ENCODE results near the gene ZC3H10.

The ZC3H10 gene

DNA sequence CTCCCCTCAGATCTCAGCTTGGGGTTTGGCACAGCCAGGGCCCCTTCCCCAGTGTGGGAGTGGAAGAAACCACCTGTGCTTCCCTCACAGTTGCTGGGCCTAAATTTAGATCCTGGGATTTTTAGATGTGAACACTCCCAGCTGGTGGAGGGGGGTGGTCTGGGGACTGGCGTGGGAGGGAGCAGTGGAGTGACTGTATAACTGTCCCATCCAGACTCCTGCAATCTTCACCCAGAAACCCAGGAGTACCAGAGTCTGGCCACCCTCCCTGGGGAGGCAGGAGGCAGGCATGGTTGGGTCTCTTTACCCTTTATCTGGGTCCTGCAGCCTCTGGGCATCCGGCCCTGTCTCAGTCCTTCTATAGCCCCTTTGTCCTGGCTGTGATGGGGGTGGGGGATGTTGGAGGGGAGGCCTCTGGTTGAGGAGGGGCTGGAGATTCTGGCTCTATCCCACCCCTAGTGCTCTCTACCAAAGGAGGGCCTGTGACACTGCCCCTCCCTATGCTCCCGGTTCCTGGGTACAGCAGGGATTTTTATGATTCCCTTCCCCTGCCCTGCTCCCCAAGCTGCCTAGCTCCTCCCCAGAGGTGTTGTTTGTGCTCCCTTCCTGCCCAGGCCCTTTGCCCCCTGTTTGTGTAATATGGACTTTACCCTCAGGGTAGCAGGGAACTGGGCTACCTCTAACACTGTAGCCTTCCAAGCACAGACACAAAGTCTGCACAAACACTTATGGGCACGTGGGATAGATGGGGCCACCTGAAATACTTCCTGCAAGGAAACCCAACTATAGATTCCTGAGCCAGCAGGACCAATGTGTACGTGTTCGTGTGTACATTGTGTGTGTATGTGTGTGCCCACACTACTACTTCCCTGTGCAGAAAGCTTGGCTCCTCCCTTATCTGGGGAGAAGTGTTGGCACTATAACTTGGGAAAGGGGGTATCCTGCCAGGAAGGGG lies 36.4 kb upstream of the ZC3H10 start:
- DNase-seq (ENCODE audit: low read depth, low spot score), result no peak
- Histone ChIP-seq H3K9me3 (ENCODE audit: control insufficient read depth, insufficient read depth, low read length) (no peaks in the 10 kb centered on the region), H3K36me3 (ENCODE audit: control insufficient read depth, insufficient read depth, low read length) (peaks cover 10% of the 10 kb centered on the region; the same call in 1 of the 2 replicates), H3K27me3 (ENCODE audit: control insufficient read depth, insufficient read depth, low read length) (no peaks in the 10 kb centered on the region), H3K4me1 (ENCODE audit: control insufficient read depth, insufficient read depth, low read length) (0 out of 2 replicates have a peak, but pooled peaks cover 2% of the 10 kb centered on the region), H3K27ac (ENCODE audit: low read length) (no peak overlapping the region), H3K4me3 (ENCODE audit: low read length) (no peak overlapping the region; the same call in 1 of the 2 replicates)
- WGBS (ENCODE audit: insufficient coverage, insufficient read length), result no CpG with 5 or more reads among the region's 6 CpGs

DNA sequence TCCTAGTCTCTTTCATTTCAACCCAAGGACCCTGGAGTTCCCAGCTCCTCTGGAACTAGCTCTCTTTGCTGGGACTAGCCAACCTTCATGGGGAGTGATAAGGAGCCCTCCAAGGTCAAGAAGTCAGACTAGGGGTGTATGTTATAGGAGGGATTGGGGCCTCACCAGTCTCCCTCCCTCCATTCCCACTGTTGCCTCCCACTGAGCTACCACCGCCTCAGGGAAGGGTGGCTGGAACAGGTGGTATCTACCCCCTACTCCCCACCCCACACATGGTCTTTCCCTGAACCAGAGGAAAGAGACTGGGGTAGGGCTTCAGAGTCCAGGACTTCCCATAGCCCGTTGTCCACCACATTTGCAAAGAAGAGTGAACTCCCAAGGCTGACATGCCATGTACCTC lies 35.7 kb upstream of the ZC3H10 start:
- no peaks in the 10 kb centered on the region for H3K27me3 ChIP-seq (ENCODE audit: control insufficient read depth, insufficient read depth, low read length)
- no peak overlapping the region for H3K27ac ChIP-seq (ENCODE audit: low read length)
- no CpG with 5 or more reads among the region's 2 CpGs for WGBS (ENCODE audit: insufficient coverage, insufficient read length)
- H3K36me3 ChIP-seq (ENCODE audit: control insufficient read depth, insufficient read depth, low read length), result peaks cover 13% of the 10 kb centered on the region; the same call in 1 of the 2 replicates
- H3K4me3 ChIP-seq (ENCODE audit: low read length), result no peak overlapping the region
- H3K9me3 ChIP-seq (ENCODE audit: control insufficient read depth, insufficient read depth, low read length), result no peaks in the 10 kb centered on the region
- 0 out of 2 replicates have a peak, but pooled peaks cover 2% of the 10 kb centered on the region for H3K4me1 ChIP-seq (ENCODE audit: control insufficient read depth, insufficient read depth, low read length)
- DNase-seq (ENCODE audit: low read depth, low spot score), result no peak

DNA sequence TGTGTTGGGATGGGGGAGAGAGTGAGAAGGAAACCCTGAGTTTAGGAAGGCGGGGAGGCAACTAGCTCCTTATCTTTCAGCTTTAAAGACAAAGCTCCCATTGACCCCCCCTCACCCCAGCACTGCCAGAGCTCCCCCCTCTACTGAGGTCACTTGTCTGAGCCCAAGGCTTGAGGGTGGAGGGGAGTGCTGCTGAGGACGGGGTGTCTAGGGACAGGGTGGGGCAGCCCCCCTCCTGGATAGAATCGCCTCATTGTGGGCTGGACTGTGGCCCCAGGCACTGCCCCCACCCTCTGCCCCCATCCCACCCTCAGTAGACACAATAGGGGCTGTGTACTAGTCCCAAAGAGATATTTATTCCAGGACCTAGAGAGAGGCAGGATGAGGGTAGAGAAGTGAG lies 35.1 kb upstream of the ZC3H10 start:
- no peaks in the 10 kb centered on the region for H3K27me3 ChIP-seq (ENCODE audit: control insufficient read depth, insufficient read depth, low read length)
- DNase-seq (ENCODE audit: low read depth, low spot score), result no peak
- H3K4me1 ChIP-seq (ENCODE audit: control insufficient read depth, insufficient read depth, low read length), result 0 out of 2 replicates have a peak, but pooled peaks cover 2% of the 10 kb centered on the region
- no peaks in the 10 kb centered on the region for H3K9me3 ChIP-seq (ENCODE audit: control insufficient read depth, insufficient read depth, low read length)
- WGBS (ENCODE audit: insufficient coverage, insufficient read length), result no CpG with 5 or more reads among the region's 3 CpGs
- peaks cover 19% of the 10 kb centered on the region; the same call in 1 of the 2 replicates for H3K36me3 ChIP-seq (ENCODE audit: control insufficient read depth, insufficient read depth, low read length)
- no peak overlapping the region for H3K4me3 ChIP-seq (ENCODE audit: low read length)
- no peak overlapping the region for H3K27ac ChIP-seq (ENCODE audit: low read length)

DNA sequence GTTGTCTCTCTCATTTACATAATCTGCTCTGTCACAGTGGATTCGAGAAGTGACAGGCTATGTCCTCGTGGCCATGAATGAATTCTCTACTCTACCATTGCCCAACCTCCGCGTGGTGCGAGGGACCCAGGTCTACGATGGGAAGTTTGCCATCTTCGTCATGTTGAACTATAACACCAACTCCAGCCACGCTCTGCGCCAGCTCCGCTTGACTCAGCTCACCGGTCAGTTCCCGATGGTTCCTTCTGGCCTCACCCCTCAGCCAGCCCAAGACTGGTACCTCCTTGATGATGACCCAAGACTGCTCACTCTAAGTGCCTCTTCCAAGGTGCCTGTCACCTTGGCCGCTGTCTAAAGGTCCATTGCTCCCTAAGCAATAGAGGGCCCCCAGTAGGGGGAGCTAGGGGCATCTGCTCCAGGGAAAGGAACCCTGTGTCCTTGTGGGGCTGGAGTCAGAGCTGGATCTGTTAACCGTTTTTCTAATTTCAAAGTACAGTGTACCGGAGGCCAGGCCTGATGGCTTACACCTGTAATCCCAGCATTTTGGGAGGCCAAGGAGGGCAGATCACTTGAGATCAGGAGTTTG lies 33.0 kb upstream of the ZC3H10 start:
- Histone ChIP-seq H3K4me3 (ENCODE audit: low read length) (no peak overlapping the region), H3K4me1 (ENCODE audit: control insufficient read depth, insufficient read depth, low read length) (0 out of 2 replicates have a peak, but pooled peaks cover 2% of the 10 kb centered on the region), H3K27me3 (ENCODE audit: control insufficient read depth, insufficient read depth, low read length) (no peaks in the 10 kb centered on the region), H3K27ac (ENCODE audit: low read length) (no peak overlapping the region), H3K9me3 (ENCODE audit: control insufficient read depth, insufficient read depth, low read length) (no peaks in the 10 kb centered on the region), H3K36me3 (ENCODE audit: control insufficient read depth, insufficient read depth, low read length) (peaks cover 25% of the 10 kb centered on the region; the same call in 1 of the 2 replicates)
- WGBS (ENCODE audit: insufficient coverage, insufficient read length), result no CpG with 5 or more reads among the region's 15 CpGs
- no peak for DNase-seq (ENCODE audit: low read depth, low spot score)

DNA sequence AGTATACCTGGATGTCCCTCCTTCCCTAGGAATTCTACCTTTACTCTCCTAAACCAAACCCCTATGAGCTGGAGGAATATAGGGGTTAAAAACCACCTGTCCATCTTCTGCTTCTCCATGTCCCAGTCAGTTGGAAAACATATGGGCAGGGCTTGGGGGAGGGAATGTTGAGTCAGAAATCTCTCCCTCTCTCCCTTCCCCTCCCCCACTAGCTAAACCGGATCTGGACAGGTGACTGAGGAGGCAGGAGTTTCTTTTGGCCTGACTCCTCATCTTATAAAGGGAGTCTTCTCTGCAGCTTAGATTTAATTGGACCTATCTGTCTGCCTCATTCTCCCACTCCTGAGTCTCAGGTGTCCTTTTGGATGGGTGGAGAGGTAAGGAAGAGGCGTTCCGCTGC lies 32.0 kb upstream of the ZC3H10 start:
- H3K9me3 ChIP-seq (ENCODE audit: control insufficient read depth, insufficient read depth, low read length), result no peaks in the 10 kb centered on the region
- H3K27me3 ChIP-seq (ENCODE audit: control insufficient read depth, insufficient read depth, low read length), result no peaks in the 10 kb centered on the region
- no peak for DNase-seq (ENCODE audit: low read depth, low spot score)
- H3K27ac ChIP-seq (ENCODE audit: low read length), result no peak overlapping the region
- peaks cover 25% of the 10 kb centered on the region; the same call in 1 of the 2 replicates for H3K36me3 ChIP-seq (ENCODE audit: control insufficient read depth, insufficient read depth, low read length)
- H3K4me1 ChIP-seq (ENCODE audit: control insufficient read depth, insufficient read depth, low read length), result 0 out of 2 replicates have a peak, but pooled peaks cover 2% of the 10 kb centered on the region
- no peak overlapping the region for H3K4me3 ChIP-seq (ENCODE audit: low read length)
- WGBS (ENCODE audit: insufficient coverage, insufficient read length), result no CpG with 5 or more reads among the region's 3 CpGs

DNA sequence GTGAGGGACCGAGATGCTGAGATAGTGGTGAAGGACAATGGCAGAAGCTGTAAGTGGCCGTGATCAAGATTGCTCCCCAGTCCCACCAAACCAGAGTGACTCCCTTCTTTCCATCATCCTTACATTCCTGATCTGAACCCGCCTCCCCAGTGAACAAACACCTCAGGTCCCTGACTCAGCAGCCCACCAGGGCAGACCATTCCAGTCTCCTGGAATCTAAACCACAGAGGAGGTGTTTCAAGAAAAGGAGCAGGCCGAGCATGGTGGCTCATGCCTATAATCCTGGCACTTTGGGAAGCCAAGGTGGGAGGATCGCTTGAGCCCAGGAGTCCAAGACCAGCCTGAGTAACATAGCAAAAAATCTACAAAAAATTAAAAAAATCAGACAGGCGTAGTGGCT lies 31.5 kb upstream of the ZC3H10 start:
- Histone ChIP-seq H3K4me1 (ENCODE audit: control insufficient read depth, insufficient read depth, low read length) (no peaks in the 10 kb centered on the region), H3K27me3 (ENCODE audit: control insufficient read depth, insufficient read depth, low read length) (no peaks in the 10 kb centered on the region), H3K27ac (ENCODE audit: low read length) (no peak overlapping the region), H3K36me3 (ENCODE audit: control insufficient read depth, insufficient read depth, low read length) (peaks cover 25% of the 10 kb centered on the region; the same call in 1 of the 2 replicates), H3K4me3 (ENCODE audit: low read length) (no peak overlapping the region), H3K9me3 (ENCODE audit: control insufficient read depth, insufficient read depth, low read length) (no peaks in the 10 kb centered on the region)
- no peak for DNase-seq (ENCODE audit: low read depth, low spot score)
- WGBS (ENCODE audit: insufficient coverage, insufficient read length), result no CpG with 5 or more reads among the region's 6 CpGs

DNA sequence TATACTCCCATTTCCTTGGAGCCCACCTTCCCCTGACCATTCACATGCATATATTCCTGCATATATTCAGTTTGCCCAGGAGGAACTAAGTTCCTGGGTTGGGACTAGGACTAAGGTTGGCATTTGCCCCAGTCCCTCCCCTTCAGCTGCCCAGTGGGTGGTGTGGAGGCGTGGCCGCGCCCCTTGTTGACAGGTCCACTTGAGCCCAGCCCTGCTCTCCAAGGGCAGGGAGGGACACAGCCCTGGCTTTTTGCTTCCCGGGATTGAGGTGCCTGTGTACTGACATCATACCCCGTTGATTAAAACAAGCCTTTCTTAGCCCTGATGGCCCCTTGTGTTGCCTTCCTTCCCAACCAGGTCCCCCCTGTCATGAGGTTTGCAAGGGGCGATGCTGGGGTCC lies 30.8 kb upstream of the ZC3H10 start:
- Histone ChIP-seq H3K27ac (ENCODE audit: low read length) (no peak overlapping the region), H3K9me3 (ENCODE audit: control insufficient read depth, insufficient read depth, low read length) (no peaks in the 10 kb centered on the region), H3K27me3 (ENCODE audit: control insufficient read depth, insufficient read depth, low read length) (no peaks in the 10 kb centered on the region), H3K36me3 (ENCODE audit: control insufficient read depth, insufficient read depth, low read length) (peaks cover 25% of the 10 kb centered on the region; the same call in 1 of the 2 replicates), H3K4me1 (ENCODE audit: control insufficient read depth, insufficient read depth, low read length) (no peaks in the 10 kb centered on the region), H3K4me3 (ENCODE audit: low read length) (no peak overlapping the region)
- no CpG with 5 or more reads among the region's 6 CpGs for WGBS (ENCODE audit: insufficient coverage, insufficient read length)
- no peak for DNase-seq (ENCODE audit: low read depth, low spot score)

DNA sequence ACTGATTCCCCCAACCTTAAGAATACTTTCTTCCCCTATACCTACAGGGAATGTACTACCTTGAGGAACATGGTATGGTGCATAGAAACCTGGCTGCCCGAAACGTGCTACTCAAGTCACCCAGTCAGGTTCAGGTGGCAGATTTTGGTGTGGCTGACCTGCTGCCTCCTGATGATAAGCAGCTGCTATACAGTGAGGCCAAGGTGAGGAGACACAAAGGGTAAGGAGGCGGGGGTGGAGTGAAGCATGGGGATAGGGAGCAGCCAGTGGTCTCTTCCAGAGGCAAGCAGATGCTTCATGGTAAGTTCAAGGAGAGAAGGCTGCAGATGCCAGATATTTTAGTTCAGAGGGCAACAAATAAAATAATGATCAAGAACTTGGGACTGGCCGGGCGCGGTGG lies 20.3 kb upstream of the ZC3H10 start:
- Histone ChIP-seq H3K4me3 (ENCODE audit: low read length) (no peak overlapping the region), H3K27ac (ENCODE audit: low read length) (no peak overlapping the region), H3K27me3 (ENCODE audit: control insufficient read depth, insufficient read depth, low read length) (no peaks in the 10 kb centered on the region), H3K36me3 (ENCODE audit: control insufficient read depth, insufficient read depth, low read length) (peaks cover 44% of the 10 kb centered on the region), H3K4me1 (ENCODE audit: control insufficient read depth, insufficient read depth, low read length) (no peaks in the 10 kb centered on the region), H3K9me3 (ENCODE audit: control insufficient read depth, insufficient read depth, low read length) (no peaks in the 10 kb centered on the region)
- no CpG with 5 or more reads among the region's 6 CpGs for WGBS (ENCODE audit: insufficient coverage, insufficient read length)
- DNase-seq (ENCODE audit: low read depth, low spot score), result no peak

DNA sequence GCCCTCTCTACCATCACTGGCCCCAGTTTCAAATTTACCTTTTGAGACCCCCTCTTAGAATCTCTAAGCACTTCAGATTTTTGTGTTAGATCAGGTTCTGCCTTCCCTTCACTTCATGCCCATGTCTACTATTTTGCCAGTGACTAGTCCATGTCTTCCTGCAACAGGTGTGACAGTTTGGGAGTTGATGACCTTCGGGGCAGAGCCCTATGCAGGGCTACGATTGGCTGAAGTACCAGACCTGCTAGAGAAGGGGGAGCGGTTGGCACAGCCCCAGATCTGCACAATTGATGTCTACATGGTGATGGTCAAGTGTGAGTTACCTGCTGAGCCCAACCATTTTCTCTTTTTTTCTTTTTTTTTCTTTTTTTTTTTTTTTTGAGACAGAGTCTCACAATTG lies 19.5 kb upstream of the ZC3H10 start:
- Histone ChIP-seq H3K4me1 (ENCODE audit: control insufficient read depth, insufficient read depth, low read length) (no peaks in the 10 kb centered on the region), H3K27ac (ENCODE audit: low read length) (no peak overlapping the region), H3K9me3 (ENCODE audit: control insufficient read depth, insufficient read depth, low read length) (no peaks in the 10 kb centered on the region), H3K36me3 (ENCODE audit: control insufficient read depth, insufficient read depth, low read length) (peaks cover 40% of the 10 kb centered on the region), H3K27me3 (ENCODE audit: control insufficient read depth, insufficient read depth, low read length) (no peaks in the 10 kb centered on the region), H3K4me3 (ENCODE audit: low read length) (no peak overlapping the region)
- WGBS (ENCODE audit: insufficient coverage, insufficient read length), result no CpG with 5 or more reads among the region's 3 CpGs
- no peak for DNase-seq (ENCODE audit: low read depth, low spot score)

DNA sequence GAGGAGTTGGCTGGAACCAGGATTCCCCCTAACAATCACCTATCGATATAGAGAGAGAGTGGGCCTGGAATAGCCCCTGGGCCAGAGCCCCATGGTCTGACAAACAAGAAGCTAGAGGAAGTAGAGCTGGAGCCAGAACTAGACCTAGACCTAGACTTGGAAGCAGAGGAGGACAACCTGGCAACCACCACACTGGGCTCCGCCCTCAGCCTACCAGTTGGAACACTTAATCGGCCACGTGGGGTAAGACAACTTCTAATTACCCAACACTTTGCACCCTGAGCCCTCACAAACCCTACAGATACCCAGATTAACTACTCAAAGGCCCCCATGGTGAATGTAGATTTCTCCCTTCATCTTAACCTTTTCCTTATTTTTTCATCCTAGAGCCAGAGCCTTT lies 18.3 kb upstream of the ZC3H10 start:
- no CpG with 5 or more reads among the region's 4 CpGs for WGBS (ENCODE audit: insufficient coverage, insufficient read length)
- DNase-seq (ENCODE audit: low read depth, low spot score), result no peak
- Histone ChIP-seq H3K27me3 (ENCODE audit: control insufficient read depth, insufficient read depth, low read length) (no peaks in the 10 kb centered on the region), H3K36me3 (ENCODE audit: control insufficient read depth, insufficient read depth, low read length) (peaks cover 36% of the 10 kb centered on the region), H3K9me3 (ENCODE audit: control insufficient read depth, insufficient read depth, low read length) (no peaks in the 10 kb centered on the region), H3K4me1 (ENCODE audit: control insufficient read depth, insufficient read depth, low read length) (no peaks in the 10 kb centered on the region), H3K27ac (ENCODE audit: low read length) (no peak overlapping the region), H3K4me3 (ENCODE audit: low read length) (no peak overlapping the region)

Measured in iPS DF 6.9 (cell line).